ENCODE measurements around the gene JUP. TPM values are rescaled to one million over a fixed set of nuclear protein-coding genes. Genes with fewer than 3 reads are reported as not detected.

Gene JUP
- total and polyA plus RNA-seq, 2 of the 13 experiments (the other 11 are each of a cell fraction or from before 2014, with no cell fraction given) = 12.1 to 20.6 TPM

DNA sequence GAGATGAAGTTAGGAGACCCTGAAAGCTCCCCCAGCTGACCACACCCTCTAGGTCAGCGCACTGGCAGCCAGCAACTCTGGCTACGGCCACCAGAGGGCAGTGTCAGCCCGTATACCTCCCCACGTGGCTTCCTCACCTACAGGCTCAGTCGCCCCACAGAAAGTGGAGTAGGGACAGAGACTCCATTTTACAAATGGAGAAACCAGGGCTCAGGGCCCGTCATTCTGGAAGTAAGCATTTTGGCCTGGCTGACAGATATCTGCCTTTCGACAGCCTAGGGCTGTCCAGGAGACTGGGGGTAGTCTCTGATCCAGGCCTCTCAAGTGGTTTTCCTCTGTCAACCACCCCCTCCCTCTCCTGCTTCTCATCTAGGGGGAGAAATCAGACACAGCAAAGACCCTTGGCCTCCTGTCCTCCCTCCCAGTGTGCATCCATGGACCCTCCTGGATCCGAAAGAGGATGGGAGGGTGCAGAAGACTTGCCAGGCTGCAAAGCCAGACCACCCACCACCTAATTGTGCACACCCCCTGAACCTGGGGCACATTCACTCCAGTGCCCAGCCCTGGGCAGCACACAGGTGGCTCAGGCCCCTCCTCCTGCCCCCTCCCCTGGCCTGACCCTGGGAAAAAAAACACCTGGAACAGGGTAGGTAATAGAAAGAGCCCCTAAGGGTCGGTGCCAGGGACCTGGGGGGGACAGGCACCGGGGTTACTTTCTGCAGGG lies 48.3 kb downstream of the JUP start (continued):
- TF ChIP-seq BORCS8-MEF2B (CRISPR knock-in tag; IDR thresholded peaks at IDR 0.05) (peak; percentile 86; the same call in 1 of the 2 replicates), ARNTL (CRISPR knock-in tag; IDR thresholded peaks at IDR 0.05) (no peak), ZBTB20 (CRISPR knock-in tag; IDR thresholded peaks at IDR 0.05; ENCODE audit: borderline replicate concordance, low read depth) (no peak), ELF4 (CRISPR knock-in tag; IDR thresholded peaks at IDR 0.05; ENCODE audit: borderline replicate concordance) (no peak), ZBTB21 (CRISPR knock-in tag; IDR thresholded peaks at IDR 0.05) (no peak), ZNF160 (CRISPR knock-in tag; IDR thresholded peaks at IDR 0.05) (no peak), ZNF44 (CRISPR knock-in tag; IDR thresholded peaks at IDR 0.05) (no peak; the same call in none of the 2 replicates), RXRB (CRISPR knock-in tag; IDR thresholded peaks at IDR 0.05; ENCODE audit: borderline replicate concordance) (peak; percentile 56; the same call in 1 of the 2 replicates), MEIS2 (CRISPR knock-in tag; IDR thresholded peaks at IDR 0.05) (no peak), CC2D1A (CRISPR knock-in tag; IDR thresholded peaks at IDR 0.05) (no peak), SMC3 (IDR thresholded peaks at IDR 0.05; ENCODE audit: low read length) (peak; percentile 98), ZNF841 (CRISPR knock-in tag; IDR thresholded peaks at IDR 0.05; ENCODE audit: borderline replicate concordance) (no peak)
- TF ChIP-seq, protein P1, sequence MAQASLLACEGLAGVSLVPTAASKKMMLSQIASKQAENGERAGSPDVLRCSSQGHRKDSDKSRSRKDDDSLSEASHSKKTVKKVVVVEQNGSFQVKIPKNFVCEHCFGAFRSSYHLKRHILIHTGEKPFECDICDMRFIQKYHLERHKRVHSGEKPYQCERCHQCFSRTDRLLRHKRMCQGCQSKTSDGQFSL (CRISPR knock-in tag; IDR thresholded peaks at IDR 0.05) = peak; percentile 38; the same call in 1 of the 2 replicates
- TF ChIP-seq, protein P2, sequence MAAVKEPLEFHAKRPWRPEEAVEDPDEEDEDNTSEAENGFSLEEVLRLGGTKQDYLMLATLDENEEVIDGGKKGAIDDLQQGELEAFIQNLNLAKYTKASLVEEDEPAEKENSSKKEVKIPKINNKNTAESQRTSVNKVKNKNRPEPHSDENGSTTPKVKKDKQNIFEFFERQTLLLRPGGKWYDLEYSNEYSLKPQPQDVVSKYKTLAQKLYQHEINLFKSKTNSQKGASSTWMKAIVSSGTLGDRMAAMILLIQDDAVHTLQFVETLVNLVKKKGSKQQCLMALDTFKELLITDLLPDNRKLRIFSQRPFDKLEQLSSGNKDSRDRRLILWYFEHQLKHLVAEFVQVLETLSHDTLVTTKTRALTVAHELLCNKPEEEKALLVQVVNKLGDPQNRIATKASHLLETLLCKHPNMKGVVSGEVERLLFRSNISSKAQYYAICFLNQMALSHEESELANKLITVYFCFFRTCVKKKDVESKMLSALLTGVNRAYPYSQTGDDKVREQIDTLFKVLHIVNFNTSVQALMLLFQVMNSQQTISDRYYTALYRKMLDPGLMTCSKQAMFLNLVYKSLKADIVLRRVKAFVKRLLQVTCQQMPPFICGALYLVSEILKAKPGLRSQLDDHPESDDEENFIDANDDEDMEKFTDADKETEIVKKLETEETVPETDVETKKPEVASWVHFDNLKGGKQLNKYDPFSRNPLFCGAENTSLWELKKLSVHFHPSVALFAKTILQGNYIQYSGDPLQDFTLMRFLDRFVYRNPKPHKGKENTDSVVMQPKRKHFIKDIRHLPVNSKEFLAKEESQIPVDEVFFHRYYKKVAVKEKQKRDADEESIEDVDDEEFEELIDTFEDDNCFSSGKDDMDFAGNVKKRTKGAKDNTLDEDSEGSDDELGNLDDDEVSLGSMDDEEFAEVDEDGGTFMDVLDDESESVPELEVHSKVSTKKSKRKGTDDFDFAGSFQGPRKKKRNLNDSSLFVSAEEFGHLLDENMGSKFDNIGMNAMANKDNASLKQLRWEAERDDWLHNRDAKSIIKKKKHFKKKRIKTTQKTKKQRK (IDR thresholded peaks at IDR 0.05; ENCODE audit: low read length) = no peak
- TF ChIP-seq, protein P3, sequence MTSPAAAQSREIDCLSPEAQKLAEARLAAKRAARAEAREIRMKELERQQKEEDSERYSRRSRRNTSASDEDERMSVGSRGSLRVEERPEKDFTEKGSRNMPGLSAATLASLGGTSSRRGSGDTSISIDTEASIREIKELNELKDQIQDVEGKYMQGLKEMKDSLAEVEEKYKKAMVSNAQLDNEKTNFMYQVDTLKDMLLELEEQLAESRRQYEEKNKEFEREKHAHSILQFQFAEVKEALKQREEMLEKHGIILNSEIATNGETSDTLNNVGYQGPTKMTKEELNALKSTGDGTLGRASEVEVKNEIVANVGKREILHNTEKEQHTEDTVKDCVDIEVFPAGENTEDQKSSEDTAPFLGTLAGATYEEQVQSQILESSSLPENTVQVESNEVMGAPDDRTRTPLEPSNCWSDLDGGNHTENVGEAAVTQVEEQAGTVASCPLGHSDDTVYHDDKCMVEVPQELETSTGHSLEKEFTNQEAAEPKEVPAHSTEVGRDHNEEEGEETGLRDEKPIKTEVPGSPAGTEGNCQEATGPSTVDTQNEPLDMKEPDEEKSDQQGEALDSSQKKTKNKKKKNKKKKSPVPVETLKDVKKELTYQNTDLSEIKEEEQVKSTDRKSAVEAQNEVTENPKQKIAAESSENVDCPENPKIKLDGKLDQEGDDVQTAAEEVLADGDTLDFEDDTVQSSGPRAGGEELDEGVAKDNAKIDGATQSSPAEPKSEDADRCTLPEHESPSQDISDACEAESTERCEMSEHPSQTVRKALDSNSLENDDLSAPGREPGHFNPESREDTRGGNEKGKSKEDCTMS (CRISPR knock-in tag; conservative IDR thresholded peaks at IDR 0.05) = no peak
- TF ChIP-seq, protein P4, sequence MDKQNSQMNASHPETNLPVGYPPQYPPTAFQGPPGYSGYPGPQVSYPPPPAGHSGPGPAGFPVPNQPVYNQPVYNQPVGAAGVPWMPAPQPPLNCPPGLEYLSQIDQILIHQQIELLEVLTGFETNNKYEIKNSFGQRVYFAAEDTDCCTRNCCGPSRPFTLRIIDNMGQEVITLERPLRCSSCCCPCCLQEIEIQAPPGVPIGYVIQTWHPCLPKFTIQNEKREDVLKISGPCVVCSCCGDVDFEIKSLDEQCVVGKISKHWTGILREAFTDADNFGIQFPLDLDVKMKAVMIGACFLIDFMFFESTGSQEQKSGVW (CRISPR knock-in tag; IDR thresholded peaks at IDR 0.05; ENCODE audit: borderline replicate concordance) = no peak
